Measurements from ENCODE around the gene KCNA4.
"Not testable (repeated sequence)": the region's sequence is repeated elsewhere in the genome, so short reads cannot be mapped to it uniquely, and the experiment has no call there.

The KCNA4 gene

DNA sequence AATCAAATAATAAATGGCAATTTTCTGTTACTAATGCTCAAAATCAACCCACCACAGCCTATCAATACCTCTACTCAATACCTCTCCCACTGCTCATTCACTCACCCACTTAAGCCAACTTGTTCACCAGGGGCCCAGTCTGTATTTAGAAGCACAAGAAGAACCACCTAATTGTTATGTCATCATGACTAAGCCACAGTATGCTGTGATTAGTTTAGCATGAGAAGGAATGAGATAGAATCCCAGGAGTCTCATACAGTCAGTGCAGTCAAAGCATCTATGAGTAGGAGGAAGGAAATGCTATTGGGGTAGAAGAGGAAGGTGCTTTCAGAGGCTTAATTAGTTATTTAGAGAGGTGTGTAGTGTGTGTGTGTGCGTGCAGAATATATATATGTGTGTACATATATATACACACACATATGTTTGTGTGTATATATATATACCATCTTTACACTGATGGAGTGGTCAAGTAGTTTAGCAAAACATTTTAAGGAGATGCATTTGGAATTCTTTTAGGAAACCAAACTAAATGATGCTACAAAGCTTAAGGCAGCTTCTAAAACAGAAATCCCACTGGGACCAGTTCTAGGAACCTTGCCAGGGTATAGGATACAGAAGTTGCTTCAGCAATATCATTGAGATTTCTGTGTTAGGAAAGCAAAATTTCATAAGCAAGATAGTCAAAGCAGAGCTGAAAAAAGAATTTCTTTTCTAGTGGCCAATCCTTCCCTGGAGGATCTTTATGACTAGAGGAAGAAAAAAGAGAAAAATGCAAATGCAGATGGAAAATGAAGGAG is 27.5 kb downstream of the KCNA4 start:
- no peak for DNase-seq

DNA sequence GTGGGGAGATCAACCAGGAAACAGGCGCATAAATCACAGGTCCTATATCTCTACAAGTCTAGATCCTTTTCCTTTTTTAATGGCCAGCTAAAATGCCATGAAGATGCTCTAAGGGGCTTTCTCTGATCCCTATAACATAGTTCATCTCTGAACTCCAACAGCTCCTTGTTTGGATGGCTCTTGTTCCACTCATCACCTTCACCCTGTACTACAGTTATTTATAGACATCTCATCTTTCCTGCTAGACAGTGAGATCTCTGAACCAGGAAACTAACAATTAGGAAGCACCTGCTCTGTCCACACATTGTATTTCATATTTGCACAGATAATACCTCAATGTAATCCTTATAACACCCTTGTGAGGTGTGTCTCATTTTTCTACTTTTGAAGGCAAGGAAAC is 31.6 kb downstream of the KCNA4 start:
- DNase-seq: no peak

DNA sequence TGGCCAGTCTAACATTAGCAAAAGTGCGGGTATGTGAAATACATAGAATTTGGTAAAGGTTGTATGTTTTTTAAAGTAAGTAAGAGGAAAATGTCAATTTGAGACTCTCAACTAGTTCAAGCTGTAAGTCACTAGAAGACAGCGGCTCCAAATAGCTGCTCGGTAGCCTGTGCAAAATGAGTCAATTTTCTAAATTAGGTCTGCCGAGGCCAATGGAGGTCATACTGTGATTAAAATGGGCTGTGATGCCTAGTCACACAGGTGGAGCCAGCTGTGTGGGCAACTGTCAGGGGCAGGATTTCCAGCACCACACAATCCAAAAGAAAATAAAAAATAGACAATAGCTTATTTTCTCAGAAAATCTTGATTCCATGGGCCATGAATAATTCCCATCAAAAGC is 32.3 kb downstream of the KCNA4 start:
- DNase-seq: no peak

DNA sequence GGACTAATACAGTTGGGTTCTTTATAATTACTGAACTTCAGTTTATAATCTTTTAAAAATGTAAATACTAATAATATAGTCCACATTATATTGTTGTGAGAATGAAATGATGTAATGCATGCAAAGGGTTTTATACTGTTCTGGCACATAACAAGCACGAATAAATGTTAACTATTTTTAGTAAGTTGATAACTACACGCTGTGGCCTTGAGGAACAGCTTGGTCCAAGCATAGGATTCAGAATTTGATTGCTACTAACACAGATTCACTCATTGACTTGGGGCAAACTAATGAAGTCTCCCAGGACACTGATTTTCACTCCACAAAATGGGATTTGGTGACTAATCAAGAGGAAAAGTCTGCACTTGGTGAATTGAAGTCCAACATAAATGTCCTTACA is 38.3 kb downstream of the KCNA4 start:
- no peak for DNase-seq

DNA sequence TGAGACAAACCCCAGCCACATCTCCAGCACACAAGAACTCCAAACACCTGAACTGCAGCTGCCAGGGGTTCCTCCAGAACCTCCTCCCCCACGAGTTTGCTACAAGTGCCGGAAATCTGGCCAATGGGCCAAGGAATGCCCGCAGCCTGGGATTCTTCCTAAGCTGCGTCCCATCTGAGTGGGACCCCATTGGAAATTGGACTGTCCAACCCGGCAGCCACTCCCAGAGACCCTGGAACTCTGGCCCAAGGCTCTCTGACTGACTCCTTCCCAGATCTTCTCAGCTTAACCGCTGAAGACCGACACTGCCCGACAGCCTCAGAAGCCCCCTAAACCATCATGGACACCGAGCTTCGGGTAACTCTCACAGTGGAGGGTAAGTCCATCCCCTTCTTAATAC is 41.2 kb downstream of the KCNA4 start:
- not testable (repeated sequence) for DNase-seq

DNA sequence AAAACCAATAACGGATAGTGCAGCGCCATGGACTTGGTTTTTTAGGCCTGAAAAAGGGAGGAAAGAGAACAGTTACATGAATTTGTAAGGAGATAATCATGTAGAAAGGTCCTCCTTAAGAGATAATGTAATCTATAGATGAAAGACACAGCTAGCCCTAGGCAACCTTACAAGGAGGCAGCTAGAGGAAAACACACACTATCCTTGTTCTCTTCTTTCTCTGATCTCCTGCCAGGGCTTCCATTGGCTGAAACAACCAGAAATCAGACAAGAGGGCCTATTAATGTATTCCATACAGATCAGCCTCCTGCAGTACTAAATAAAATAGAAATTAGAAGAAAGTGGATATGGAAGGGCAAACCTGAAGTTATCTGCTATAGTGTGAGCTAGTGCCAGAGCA is 53.0 kb downstream of the KCNA4 start:
- no peak for DNase-seq

DNA sequence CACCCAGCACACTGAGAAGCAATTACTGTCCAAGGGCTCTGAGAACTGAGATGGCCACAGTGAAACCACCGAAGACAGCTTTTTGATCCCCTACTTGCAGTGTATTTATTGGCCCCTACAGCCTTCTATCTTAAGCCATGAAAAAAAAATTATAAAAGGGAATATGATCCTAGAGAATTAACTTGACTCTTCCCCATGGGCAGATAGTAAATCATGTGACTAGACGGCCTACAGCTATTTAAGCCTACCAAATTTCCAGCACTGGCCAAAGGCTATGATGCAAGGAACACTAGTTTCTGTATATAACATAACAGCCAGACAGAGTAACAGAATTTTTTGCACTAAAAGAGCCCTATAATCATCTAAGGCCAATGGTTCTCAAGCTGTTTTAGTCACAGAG is 53.8 kb downstream of the KCNA4 start:
- DNase-seq: no peak

DNA sequence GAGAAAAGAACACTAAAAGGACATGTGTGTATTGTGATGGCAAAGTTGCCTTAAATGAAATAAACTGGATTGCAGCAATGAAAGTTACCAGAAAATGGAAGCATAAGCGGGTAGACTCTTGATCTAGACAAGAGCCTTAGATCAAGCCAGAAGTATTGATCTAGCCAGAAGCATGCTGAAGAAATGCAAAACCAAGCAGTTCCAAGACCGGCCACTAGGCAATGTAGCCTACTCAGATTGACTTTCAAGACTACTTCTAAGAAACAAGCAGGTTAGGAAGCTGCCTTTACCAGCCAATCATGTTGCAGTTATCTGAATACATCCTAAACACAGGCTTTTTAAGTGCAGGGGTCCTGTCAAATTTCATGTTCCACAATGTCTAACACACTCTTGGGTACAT is 54.6 kb downstream of the KCNA4 start:
- DNase-seq: no peak
